K562 (cell line): Measurements from ENCODE around the gene PAXIP1. TPM values are rescaled to one million over a fixed set of nuclear protein-coding genes. Genes with fewer than 3 reads are reported as not detected.

Source experiments
- ATAC-seq: fragments of 200-7000 bp; cut with Tn5 transposase; 3 replicates; pipeline ENCODE4 v1.9.1; 2020; ENCODE audit warnings: moderate library complexity
- BruUV-seq: library from RNA; stranded (reverse); fragments of 400-500 nt; replicated peaks from 2 replicates; lab custom pipeline; 2021; lab: Mats Ljungman, UMichigan
- CTCF ChIA-PET: fragments of 300-600 bp; formaldehyde crosslinking; extraction: SDS; loops from one replicate; lab custom pipeline; 2021; ENCODE audit warnings: low intra/inter-chr PET ratio; lab: Yijun Ruan, JAX
- POLR2A ChIA-PET: fragments of 300-600, 350-650 bp; sonication (Branson Sonifier 250); formaldehyde crosslinking; extraction: SDS; loops from one replicate; lab custom pipeline; 2021; ENCODE audit warnings: antibody characterized with exemption, inconsistent platforms; lab: Yijun Ruan, JAX
- DNase-seq, 4 experiments: peaks; one replicate each; pipeline versions ENCODE4 v3.0.0 to v3.0.0-alpha.2; 2011 to 2018; ENCODE audit warnings: low spot score in 3 of 4, mixed read lengths in 3 of 4; ENCODE audit errors: extremely low read depth in 1 of 4
- FAIRE-seq: peaks from 2 replicates; lab custom pipeline; 2011; peaks lifted over from hg19 to GRCh38; lab: Jason Lieb, UNC
- H2AFZ ChIP-seq: 2 replicates; pipeline ENCODE4 v1.6.0; 2011; ENCODE audit warnings: low read depth, low read length, control low read depth, inconsistent platforms
- H3K27ac ChIP-seq: fragments of 200-600 bp; 3 replicates; pipeline ENCODE4 v1.8.0; 2011; ENCODE audit warnings: low read depth, mild to moderate bottlenecking, control low read depth, inconsistent platforms, low read length, moderate library complexity, mixed read lengths; ENCODE audit errors: extremely low read depth
- H3K27me3 ChIP-seq, 2 experiments: fragments of 300-600 bp in 1 of 2; 2 replicates in 1 of 2; 3 replicates in 1 of 2; pipeline versions ENCODE4 v1.6.0 to v1.8.0; 2011; ENCODE audit warnings: inconsistent platforms in 2 of 2, low read length in 2 of 2, mild to moderate bottlenecking in 1 of 2, mixed read lengths in 1 of 2, moderate library complexity in 1 of 2; ENCODE audit not compliant: control insufficient read depth in 2 of 2, insufficient read depth in 2 of 2
- H3K36me3 ChIP-seq: fragments of 300-600 bp; 3 replicates; pipeline ENCODE4 v1.8.0; 2011; ENCODE audit warnings: mild to moderate bottlenecking, low read length, inconsistent platforms; ENCODE audit not compliant: control insufficient read depth, insufficient read depth
- H3K4me1 ChIP-seq, 2 experiments: fragments of 200-600 bp in 1 of 2; replicated peaks in 1 of 2; 2 replicates in 1 of 2; 3 replicates in 1 of 2; pipeline versions ENCODE4 v1.5.1 to v1.8.0; 2011; ENCODE audit warnings: inconsistent platforms in 2 of 2, low read length in 2 of 2, mild to moderate bottlenecking in 1 of 2, mixed read lengths in 1 of 2, moderate library complexity in 1 of 2; ENCODE audit not compliant: control insufficient read depth in 2 of 2, insufficient read depth in 2 of 2
- H3K4me2 ChIP-seq: 2 replicates; pipeline ENCODE4 v1.6.1; 2011; ENCODE audit warnings: low read length, control low read depth, inconsistent platforms, mixed read lengths; ENCODE audit not compliant: insufficient read depth
- H3K4me3 ChIP-seq: fragments of 200-600 bp; sonication (generic), shearing (Covaris generic); 2 replicates; pipeline ENCODE4 v1.5.1; 2016; ENCODE audit warnings: control low read depth, inconsistent platforms
- H3K79me2 ChIP-seq: fragments of 200-600 bp; 3 replicates; pipeline ENCODE4 v1.8.0; 2011; ENCODE audit warnings: low read length, inconsistent platforms; ENCODE audit not compliant: control insufficient read depth, insufficient read depth
- H3K9ac ChIP-seq, 2 experiments: 2 replicates each; pipeline versions ENCODE4 v1.6.0 to v1.6.1; 2011; ENCODE audit warnings: low read depth in 2 of 2, low read length in 2 of 2, control low read depth in 1 of 2, inconsistent platforms in 1 of 2, mild to moderate bottlenecking in 1 of 2, mixed read lengths in 1 of 2; ENCODE audit not compliant: insufficient read depth in 1 of 2
- H3K9me1 ChIP-seq: one replicate; pipeline ENCODE4 v1.6.0; 2011; ENCODE audit warnings: inconsistent platforms, mild to moderate bottlenecking, low read length, moderate library complexity; ENCODE audit not compliant: control insufficient read depth, insufficient read depth
- H3K9me3 ChIP-seq: replicated peaks from 2 replicates; pipeline ENCODE4 v1.5.1; 2011; ENCODE audit warnings: low read depth, low read length, inconsistent platforms; ENCODE audit not compliant: control insufficient read depth, insufficient read depth
- H4K20me1 ChIP-seq: replicated peaks from 2 replicates; pipeline ENCODE4 v1.6.1; 2011; ENCODE audit warnings: low read length, inconsistent platforms, mixed read lengths; ENCODE audit not compliant: control insufficient read depth, insufficient read depth
- ASH1L ChIP-seq: fragments of 450-650 bp; IDR thresholded peaks from 2 replicates; pipeline ENCODE4 v1.6.1; 2018; ENCODE audit warnings: borderline replicate concordance, mild to moderate bottlenecking, low read depth; ENCODE audit not compliant: partially characterized antibody
- NELFE ChIP-seq: IDR thresholded peaks from 2 replicates; pipeline ENCODE4 v1.6.1; 2011; ENCODE audit warnings: mild to moderate bottlenecking; ENCODE audit not compliant: insufficient read depth, insufficient read length
- NR4A1 ChIP-seq, 2 experiments: fragments of 250-450 bp in 1 of 2; fragments of 450-650 bp in 1 of 2; sonication (Bioruptor Pico) in 1 of 2; IDR thresholded peaks; 2 replicates each; pipeline versions ENCODE4 v1.4.0 to v1.6.1; 2016 to 2020; ENCODE audit warnings: mild to moderate bottlenecking in 2 of 2, missing compliant biosample characterization in 1 of 2, missing genetic modification characterization in 1 of 2, moderate library complexity in 1 of 2
- SMARCA5 ChIP-seq: fragments of 450-650 bp; IDR thresholded peaks from 2 replicates; pipeline ENCODE4 v1.6.1; 2016
- TCF7L2 ChIP-seq: fragments of 150-350 bp; IDR thresholded peaks from 2 replicates; pipeline ENCODE4 v1.6.1; 2016; ENCODE audit warnings: low read depth, mild to moderate bottlenecking, low read length, moderate library complexity
- TSHZ1 ChIP-seq: fragments of 250-450 bp; sonication (Bioruptor Pico); IDR thresholded peaks from 2 replicates; pipeline ENCODE4 v1.4.0; 2020; ENCODE audit warnings: mild to moderate bottlenecking, moderate library complexity
- ZBTB17 ChIP-seq: fragments of 450-650 bp; formaldehyde crosslinking; IDR thresholded peaks from 2 replicates; pipeline ENCODE4 v1.4.0; 2020; ENCODE audit warnings: mild to moderate bottlenecking
- ZNF124 ChIP-seq: sonication (generic); formaldehyde crosslinking; IDR thresholded peaks from 2 replicates; pipeline ENCODE4 v1.8.1; 2022; ENCODE audit warnings: missing genetic modification reagents
- ZNF740 ChIP-seq, 3 experiments: fragments of 200-800 bp in 1 of 3; sonication (Bioruptor generic) in 1 of 3; sonication (generic) in 1 of 3; formaldehyde crosslinking in 1 of 3; IDR thresholded peaks; 2 replicates each; pipeline versions ENCODE4 v1.6.1 to v1.8.0; 2016 to 2022; ENCODE audit warnings: mild to moderate bottlenecking in 2 of 3, missing compliant biosample characterization in 2 of 3, missing genetic modification characterization in 2 of 3, missing genetic modification reagents in 1 of 3
- WGBS: fragments of 100-300 bp; shearing (Covaris generic); methylation state at CpG from one replicate; pipeline ENCODE4 v1.1.6; 2016; ENCODE audit warnings: low coverage, mixed read lengths; ENCODE audit not compliant: insufficient coverage; ENCODE audit errors: missing lambda C conversion rate; 5-methylcytosine and 5-hydroxymethylcytosine counted together
- in situ Hi-C: fragments of 300-500 bp; cut with MboI; formaldehyde crosslinking; loops from 4 replicates; pipeline ENCODE4 v1.15.0; 2018; ENCODE audit warnings: inconsistent platforms, mixed read lengths
- intact Hi-C: fragments of 100-400 bp; cut with micrococcal nuclease; formaldehyde crosslinking; loops from 2 replicates; pipeline ENCODE4 v1.14.2; 2022
- polyA plus RNA-seq, 8 experiments: library from polyadenylated mRNA; depleted of rRNA in 4 of 8; stranded (reverse) in 5 of 8; unstranded in 3 of 8; fragments of >200 nt; fragmentation: Nextera tagmentation in 2 of 8; fragmentation: Illumina TruSeq in 1 of 8; extraction: Ambion mirVana in 2 of 8; extraction: Trizol in 1 of 8; gene quantifications; 2 replicates each; pipeline versions ENCODE4 v1.2.1 to v1.2.3, GENCODE V29; 2011 to 2014; ENCODE audit warnings: inconsistent platforms in 1 of 8, missing spikeins in 1 of 8
- total RNA-seq, 7 experiments: library from RNA; depleted of rRNA in 6 of 7; stranded (reverse); fragments of >200 nt in 6 of 7; fragmentation: Illumina TruSeq in 2 of 7; extraction: Trizol in 2 of 7; gene quantifications; 2 replicates each; pipeline versions ENCODE4 v1.2.1 to v1.2.3, GENCODE V29; 2011 to 2021; ENCODE audit warnings: low replicate concordance in 1 of 7
- TF ChIP-seq, protein P1 (sequence below): sonication (generic); formaldehyde crosslinking; IDR thresholded peaks from 2 replicates; pipeline ENCODE4 v1.8.1; 2023; ENCODE audit warnings: mild to moderate bottlenecking, missing genetic modification reagents

PAXIP1 gene
- total and polyA plus RNA-seq, 9 of the 15 experiments (the other 6 are each of a cell fraction or from before 2014, with no cell fraction given), result 9.7 to 37.9 (median 28.4) TPM

DNA sequence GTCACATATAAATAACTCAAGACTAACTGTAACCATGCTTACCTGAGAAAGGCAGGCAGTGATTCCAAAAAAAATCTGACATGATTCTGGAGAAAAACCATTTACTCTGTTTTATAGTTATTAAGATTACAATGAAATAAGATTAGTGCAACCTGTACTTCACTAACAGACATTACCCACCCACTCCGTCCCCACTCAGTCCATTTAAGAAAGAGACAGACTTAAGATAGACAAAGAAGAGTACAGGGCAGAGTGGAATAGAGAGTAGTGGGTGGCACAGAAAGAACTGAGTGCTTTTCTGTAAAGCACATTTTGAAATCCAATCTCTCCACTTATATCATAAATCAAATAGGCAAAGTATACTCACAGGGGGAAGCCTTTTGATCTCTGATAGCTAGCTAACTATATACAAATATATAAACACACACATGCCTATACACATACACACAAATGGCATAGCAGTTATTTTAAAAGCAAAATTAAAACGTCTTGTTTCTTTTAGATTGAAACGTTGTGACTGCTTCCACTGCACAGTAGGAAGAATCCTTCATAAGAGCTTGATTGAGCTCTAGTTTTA lies 11.9 kb downstream of the PAXIP1 start:
- intact Hi-C loops (no loop called here), in situ Hi-C loops (no loop called here)
- Histone ChIP-seq H3K36me3 (peaks cover 88% of the 10 kb centered on the region), H3K27me3 (no peaks in the 10 kb centered on the region), H3K27ac (no peak overlapping the region), H3K9me1 (peaks cover 4% of the 10 kb centered on the region), H3K9me3 (no peaks in the 10 kb centered on the region), H2AFZ (no peak overlapping the region), H3K79me2 (peaks cover 14% of the 10 kb centered on the region; the same call in 2 of the 3 replicates), H4K20me1 (no peaks in the 10 kb centered on the region), H3K4me1 (no peaks in the 10 kb centered on the region), H3K4me2 (no peak overlapping the region), H3K9ac (no peak overlapping the region), H3K4me3 (no peak overlapping the region)
- BruUV-seq, result no TSS peak
- no peak for ATAC-seq
- DNase-seq, result no peak
- 62% methylated on average over 3 of the region's 3 CpGs for WGBS
- ChIA-PET CTCF (no interaction called here), POLR2A (interaction anchor here (1.1 to 1.3 kb wide), 2 partner anchors 11 to 214 kb away, joined by 3 to 6 read pairs; no protein-coding TSS in a partner anchor)
- FAIRE-seq, result no peak
- TF ChIP-seq SMARCA5, result no peak
- no peak for TF ChIP-seq ZBTB17 (CRISPR knock-in tag)
- TF ChIP-seq, protein P1, sequence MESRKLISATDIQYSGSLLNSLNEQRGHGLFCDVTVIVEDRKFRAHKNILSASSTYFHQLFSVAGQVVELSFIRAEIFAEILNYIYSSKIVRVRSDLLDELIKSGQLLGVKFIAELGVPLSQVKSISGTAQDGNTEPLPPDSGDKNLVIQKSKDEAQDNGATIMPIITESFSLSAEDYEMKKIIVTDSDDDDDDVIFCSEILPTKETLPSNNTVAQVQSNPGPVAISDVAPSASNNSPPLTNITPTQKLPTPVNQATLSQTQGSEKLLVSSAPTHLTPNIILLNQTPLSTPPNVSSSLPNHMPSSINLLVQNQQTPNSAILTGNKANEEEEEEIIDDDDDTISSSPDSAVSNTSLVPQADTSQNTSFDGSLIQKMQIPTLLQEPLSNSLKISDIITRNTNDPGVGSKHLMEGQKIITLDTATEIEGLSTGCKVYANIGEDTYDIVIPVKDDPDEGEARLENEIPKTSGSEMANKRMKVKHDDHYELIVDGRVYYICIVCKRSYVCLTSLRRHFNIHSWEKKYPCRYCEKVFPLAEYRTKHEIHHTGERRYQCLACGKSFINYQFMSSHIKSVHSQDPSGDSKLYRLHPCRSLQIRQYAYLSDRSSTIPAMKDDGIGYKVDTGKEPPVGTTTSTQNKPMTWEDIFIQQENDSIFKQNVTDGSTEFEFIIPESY (CRISPR knock-in tag), result no peak
- TF ChIP-seq ZNF740 (CRISPR knock-in tag; IDR thresholded peaks at IDR 0.05), result no peak
- TF ChIP-seq ZNF740 (tag; IDR thresholded peaks at IDR 0.05), result no peak
- TF ChIP-seq ASH1L, result no peak
- TF ChIP-seq ZNF124 (CRISPR knock-in tag), result no peak
- no peak for TF ChIP-seq NELFE
- no peak for TF ChIP-seq TSHZ1 (CRISPR knock-in tag)
- TF ChIP-seq TCF7L2, result no peak
- no peak for TF ChIP-seq NR4A1 (CRISPR knock-in tag; IDR thresholded peaks at IDR 0.05)
- no peak for TF ChIP-seq NR4A1 (tag; IDR thresholded peaks at IDR 0.05)
